Activated CD4-positive, CD25-positive, alpha-beta regulatory T cell treated with anti-CD3 and anti-CD28 coated beads, Interleukin-2, amount 50 U/mL, for 16 hours (primary cell): ENCODE measurements around the gene SMYD3.
"Not testable (repeated sequence)": the region's sequence is repeated elsewhere in the genome, so short reads cannot be mapped to it uniquely, and the experiment has no call there.

ENCODE experiments used
- DNase-seq: peaks from one replicate; pipeline ENCODE4 v3.0.0-alpha.2; 2020; ENCODE audit warnings: low read depth, low spot score

SMYD3 gene

GRCh38 chr1:245996811-245997210 lies 510.3 kb downstream of the SMYD3 start:
- DNase-seq = no peak

- DNase-seq = no peak
Measured at GRCh38 chr1:245995474-245995873, 511.6 kb downstream of the SMYD3 start.

GRCh38 chr1:245991266-245991665 lies 515.8 kb downstream of the SMYD3 start:
- DNase-seq = no peak

- DNase-seq = no peak
Measured at GRCh38 chr1:245990315-245991022, 516.6 kb downstream of the SMYD3 start.

- no peak for DNase-seq
Measured at GRCh38 chr1:245988393-245989078, 518.5 kb downstream of the SMYD3 start.

GRCh38 chr1:245987997-245988392 lies 519.1 kb downstream of the SMYD3 start:
- no peak for DNase-seq

- DNase-seq = no peak
Measured at GRCh38 chr1:245987577-245987976, 519.5 kb downstream of the SMYD3 start.

- DNase-seq = no peak
Measured at GRCh38 chr1:245987219-245987545, 519.9 kb downstream of the SMYD3 start.

GRCh38 chr1:245986404-245987218 lies 520.5 kb downstream of the SMYD3 start:
- no peak for DNase-seq

GRCh38 chr1:245984390-245985155 lies 522.5 kb downstream of the SMYD3 start:
- no peak for DNase-seq

- no peak for DNase-seq
Measured at GRCh38 chr1:245983294-245983967, 523.6 kb downstream of the SMYD3 start.

GRCh38 chr1:245979589-245979988 lies 527.5 kb downstream of the SMYD3 start:
- no peak for DNase-seq

- DNase-seq = no peak
Measured at GRCh38 chr1:245978915-245979314, 528.2 kb downstream of the SMYD3 start.

GRCh38 chr1:245972476-245972875 lies 534.6 kb downstream of the SMYD3 start:
- no peak for DNase-seq

GRCh38 chr1:245971711-245972085 lies 535.4 kb downstream of the SMYD3 start:
- DNase-seq = no peak

GRCh38 chr1:245971076-245971710 lies 535.9 kb downstream of the SMYD3 start:
- DNase-seq = not testable (repeated sequence)

- DNase-seq = no peak
Measured at GRCh38 chr1:245969283-245969682, 537.8 kb downstream of the SMYD3 start.

- no peak for DNase-seq
Measured at GRCh38 chr1:245968775-245969174, 538.3 kb downstream of the SMYD3 start.

- no peak for DNase-seq
Measured at GRCh38 chr1:245965398-245965797, 541.7 kb downstream of the SMYD3 start.

GRCh38 chr1:245963649-245964048 lies 543.4 kb downstream of the SMYD3 start:
- DNase-seq = no peak

- DNase-seq = no peak
Measured at GRCh38 chr1:245962453-245962852, 544.6 kb downstream of the SMYD3 start.
